PC-9 (cell line): Measurements from ENCODE around the gene RHBDD1. TPM values are rescaled to one million over a fixed set of nuclear protein-coding genes. Genes with fewer than 3 reads are reported as not detected.

Source experiments
- BruUV-seq: library from RNA; stranded (reverse); fragments of 400-500 nt; replicated peaks from 2 replicates; lab custom pipeline; 2021; lab: Mats Ljungman, UMichigan
- CTCF ChIA-PET: fragments of 300-600 bp; sonication (Branson Sonifier 250); formaldehyde crosslinking; loops from one replicate; lab custom pipeline; 2022; ENCODE audit warnings: antibody characterized with exemption; lab: Charles Lee
- POLR2A ChIA-PET: fragments of 300-600 bp; sonication (Branson Sonifier 250); formaldehyde crosslinking; loops from one replicate; lab custom pipeline; 2022; ENCODE audit warnings: antibody characterized with exemption; ENCODE audit not compliant: unreplicated experiment; lab: Charles Lee
- DNase-seq, 2 experiments: peaks; one replicate each; pipeline versions ENCODE4 v3.0.0 to v3.0.0-alpha.2; 2015 to 2022; ENCODE audit warnings: mixed read lengths in 1 of 2
- H2AFZ ChIP-seq: fragments of 200-600 bp; sonication (generic); 2 replicates; pipeline ENCODE4 v1.8.1; 2017; ENCODE audit warnings: antibody characterized with exemption
- H3F3A ChIP-seq: fragments of 200-600 bp; sonication (generic); 2 replicates; pipeline ENCODE4 v1.8.1; 2017; ENCODE audit warnings: antibody characterized with exemption, mild to moderate bottlenecking, low read depth; ENCODE audit not compliant: insufficient read depth
- H3K27ac ChIP-seq: fragments of 200-600 bp; sonication (generic); 2 replicates; pipeline ENCODE4 v1.6.1; 2016; ENCODE audit warnings: mixed run types
- H3K27me3 ChIP-seq: fragments of 200-600 bp; sonication (generic); 2 replicates; pipeline ENCODE4 v1.6.1; 2016; ENCODE audit warnings: low read depth, mixed run types; ENCODE audit not compliant: insufficient read depth
- H3K36me3 ChIP-seq: fragments of 200-600 bp; sonication (generic); 2 replicates; pipeline ENCODE4 v1.6.1; 2016; ENCODE audit warnings: low read depth, mixed run types
- H3K4me1 ChIP-seq: fragments of 200-600 bp; sonication (generic); replicated peaks from 2 replicates; pipeline ENCODE4 v1.6.1; 2016; ENCODE audit warnings: mixed run types; ENCODE audit not compliant: insufficient read depth
- H3K4me2 ChIP-seq: fragments of 200-600 bp; sonication (generic); 2 replicates; pipeline ENCODE4 v1.6.1; 2017; ENCODE audit warnings: mixed run types
- H3K4me3 ChIP-seq: fragments of 200-600 bp; sonication (generic); 2 replicates; pipeline ENCODE4 v1.6.1; 2016; ENCODE audit warnings: mixed run types
- H3K79me2 ChIP-seq: fragments of 200-600 bp; sonication (generic); 2 replicates; pipeline ENCODE4 v1.6.1; 2017; ENCODE audit warnings: low read depth, mixed run types
- H3K9me2 ChIP-seq: fragments of 200-600 bp; sonication (generic); 2 replicates; pipeline ENCODE4 v1.8.1; 2017; ENCODE audit warnings: mild to moderate bottlenecking; ENCODE audit not compliant: insufficient read depth
- H3K9me3 ChIP-seq: fragments of 200-600 bp; sonication (generic); 2 replicates; pipeline ENCODE4 v1.8.1; 2016; ENCODE audit warnings: low read depth; ENCODE audit not compliant: insufficient read depth
- H4K20me1 ChIP-seq: fragments of 200-600 bp; sonication (generic); 2 replicates; pipeline ENCODE4 v1.8.1; 2017; ENCODE audit not compliant: insufficient read depth
- CTCF ChIP-seq: fragments of 200-600 bp; sonication (generic); conservative IDR thresholded peaks from 2 replicates; pipeline ENCODE4 v1.6.1; 2017; ENCODE audit warnings: mixed run types, antibody characterized with exemption, mild to moderate bottlenecking, moderate library complexity
- EZH2 ChIP-seq: fragments of 200-600 bp; sonication (generic); IDR thresholded peaks from 2 replicates; pipeline ENCODE4 v1.8.0; 2017; ENCODE audit warnings: antibody characterized with exemption, low read depth
- intact Hi-C: fragments of 100-400 bp; cut with micrococcal nuclease; formaldehyde crosslinking; loops from one replicate; pipeline ENCODE4 v1.10.0; 2022; ENCODE audit not compliant: unreplicated experiment
- total RNA-seq: library from RNA; stranded (reverse); gene quantifications from 2 replicates; pipeline ENCODE4 v1.2.3, GENCODE V29; 2021

Gene RHBDD1
- total RNA-seq, 1 experiment from 2014 or later: 22.3 TPM

GRCh38 chr2:227010433-227010832, 174.6 kb downstream of the RHBDD1 start:
- TF ChIP-seq EZH2 (no peak), CTCF (no peak)
- no peaks in the 10 kb centered on the region for H3K36me3 ChIP-seq
- H3K4me1 ChIP-seq: no peaks in the 10 kb centered on the region
- H3K27ac ChIP-seq: no peak overlapping the region
- no peaks in the 10 kb centered on the region for H3K79me2 ChIP-seq
- H4K20me1 ChIP-seq: no peaks in the 10 kb centered on the region
- CTCF ChIA-PET: no interaction called here
- no peaks in the 10 kb centered on the region for H3F3A ChIP-seq
- no peak overlapping the region for H3K4me2 ChIP-seq
- H3K4me3 ChIP-seq: no peak overlapping the region
- H3K9me3 ChIP-seq: no peaks in the 10 kb centered on the region
- BruUV-seq: no TSS peak
- POLR2A ChIA-PET: no interaction called here
- no peaks in the 10 kb centered on the region for H3K27me3 ChIP-seq
- intact Hi-C loops: no loop called here
- H3K9me2 ChIP-seq: no peaks in the 10 kb centered on the region
- no peak for DNase-seq
- no peak overlapping the region for H2AFZ ChIP-seq

GRCh38 chr2:227013330-227013729, 177.5 kb downstream of the RHBDD1 start:
- Histone ChIP-seq H3F3A (no peaks in the 10 kb centered on the region), H3K79me2 (no peaks in the 10 kb centered on the region), H3K27ac (no peak overlapping the region), H3K4me2 (no peak overlapping the region), H3K4me1 (no peaks in the 10 kb centered on the region), H3K36me3 (no peaks in the 10 kb centered on the region), H3K9me3 (no peaks in the 10 kb centered on the region), H2AFZ (no peak overlapping the region), H4K20me1 (no peaks in the 10 kb centered on the region), H3K9me2 (no peaks in the 10 kb centered on the region), H3K27me3 (no peaks in the 10 kb centered on the region), H3K4me3 (no peak overlapping the region)
- intact Hi-C loops: no loop called here
- POLR2A ChIA-PET: no interaction called here
- no peak for TF ChIP-seq CTCF
- no peak for TF ChIP-seq EZH2
- no peak for DNase-seq
- CTCF ChIA-PET: no interaction called here
- BruUV-seq: no TSS peak

- Histone ChIP-seq H3K4me3 (no peak overlapping the region), H3K9me2 (no peaks in the 10 kb centered on the region), H3F3A (no peaks in the 10 kb centered on the region), H3K27ac (no peak overlapping the region), H3K27me3 (no peaks in the 10 kb centered on the region), H3K4me2 (no peak overlapping the region), H3K79me2 (no peaks in the 10 kb centered on the region), H3K4me1 (no peaks in the 10 kb centered on the region), H3K36me3 (no peaks in the 10 kb centered on the region), H3K9me3 (no peaks in the 10 kb centered on the region), H2AFZ (no peak overlapping the region), H4K20me1 (no peaks in the 10 kb centered on the region)
- ChIA-PET CTCF (no interaction called here), POLR2A (no interaction called here)
- DNase-seq: no peak
- TF ChIP-seq CTCF (no peak), EZH2 (no peak)
- BruUV-seq: no TSS peak
- intact Hi-C loops: no loop called here
These were observed 178.0 kb downstream of the RHBDD1 start for GRCh38 chr2:227013881-227014280.
